ENCODE results near the gene APOC3.

Gene APOC3

GRCh38 chr11:116853461-116854073, 23.9 kb downstream of the APOC3 start:
- Histone ChIP-seq H3K79me1 (ENCODE audit: low read depth, low read length) (no peaks in the 10 kb centered on the region), H3K18ac (ENCODE audit: low read length) (no peak overlapping the region), H2BK15ac (ENCODE audit: low read length) (no peak overlapping the region), H3K4me3 (ENCODE audit: low read length in 2 of 2) (no peak overlapping the region), H3K14ac (ENCODE audit: low read length) (no peak overlapping the region), H3K9ac (ENCODE audit: low read depth, low read length, poor library complexity) (no peak overlapping the region), H4K8ac (ENCODE audit: low read depth, low read length) (no peak overlapping the region), H3K4me2 (ENCODE audit: insufficient read depth, low read length, poor library complexity, severe bottlenecking) (no peak overlapping the region), H2AFZ (ENCODE audit: low read length) (no peak overlapping the region), H2BK5ac (ENCODE audit: low read length) (no peak overlapping the region), H3K27ac (replicated peaks; ENCODE audit: low read length) (no peak overlapping the region), H3K23ac (ENCODE audit: low read depth, low read length, poor library complexity) (no peak overlapping the region), H2BK12ac (ENCODE audit: low read length) (no peak overlapping the region), H2BK120ac (ENCODE audit: low read depth, low read length) (no peak overlapping the region), H4K91ac (ENCODE audit: low read depth, low read length, poor library complexity) (no peak overlapping the region), H2AK5ac (ENCODE audit: low read depth, low read length) (no peak overlapping the region), H3K9me3 (replicated peaks in 1 of 2; ENCODE audit: control insufficient read depth in 2 of 2, insufficient read depth in 1 of 2, low read depth in 1 of 2, low read length in 2 of 2) (no peaks in the 10 kb centered on the region), H3K36me3 (replicated peaks in 1 of 2; ENCODE audit: control insufficient read depth in 2 of 2, insufficient read depth in 2 of 2, low read length in 2 of 2) (peaks cover 28 to 78% of the 10 kb centered on the region in 2 donors), H3K4me1 (ENCODE audit: control insufficient read depth in 2 of 2, insufficient read depth in 1 of 2, low read depth in 1 of 2, low read length in 2 of 2) (no peaks in the 10 kb centered on the region), H3K27me3 (ENCODE audit: control insufficient read depth in 3 of 3, insufficient read depth in 3 of 3, low read depth in 1 of 3, low read length in 3 of 3) (no peaks in the 10 kb centered on the region), H3K4ac (ENCODE audit: low read length) (no peak overlapping the region)
- WGBS, 2 donors (ENCODE audit: extremely low coverage in 2 of 2, insufficient read length in 2 of 2, insufficient replicate concordance in 1 of 2): no CpG with 5 or more reads among the region's 6 CpGs
- no peak for DNase-seq (ENCODE audit: low spot score)

GRCh38 chr11:116855413-116855812, 25.7 kb downstream of the APOC3 start:
- H4K91ac ChIP-seq (ENCODE audit: low read depth, low read length, poor library complexity): no peak overlapping the region
- H2BK5ac ChIP-seq (ENCODE audit: low read length): no peak overlapping the region
- DNase-seq (ENCODE audit: low spot score): no peak
- H3K36me3 ChIP-seq (replicated peaks in 1 of 2; ENCODE audit: control insufficient read depth in 2 of 2, insufficient read depth in 2 of 2, low read length in 2 of 2): peaks cover 35 to 77% of the 10 kb centered on the region in 2 donors
- H2BK15ac ChIP-seq (ENCODE audit: low read length): no peak overlapping the region
- no peak overlapping the region for H3K4ac ChIP-seq (ENCODE audit: low read length)
- H3K18ac ChIP-seq (ENCODE audit: low read length): no peak overlapping the region
- no peak overlapping the region for H2BK120ac ChIP-seq (ENCODE audit: low read depth, low read length)
- no peaks in the 10 kb centered on the region for H3K27me3 ChIP-seq (ENCODE audit: control insufficient read depth in 3 of 3, insufficient read depth in 3 of 3, low read depth in 1 of 3, low read length in 3 of 3)
- H3K27ac ChIP-seq (replicated peaks; ENCODE audit: low read length): no peak overlapping the region
- H3K9me3 ChIP-seq (replicated peaks in 1 of 2; ENCODE audit: control insufficient read depth in 2 of 2, insufficient read depth in 1 of 2, low read depth in 1 of 2, low read length in 2 of 2): peaks cover 0 to 3% of the 10 kb centered on the region in 2 donors
- no peak overlapping the region for H2BK12ac ChIP-seq (ENCODE audit: low read length)
- no peak overlapping the region for H3K4me2 ChIP-seq (ENCODE audit: insufficient read depth, low read length, poor library complexity, severe bottlenecking)
- no peak overlapping the region for H3K9ac ChIP-seq (ENCODE audit: low read depth, low read length, poor library complexity)
- no peaks in the 10 kb centered on the region for H3K4me1 ChIP-seq (ENCODE audit: control insufficient read depth in 2 of 2, insufficient read depth in 1 of 2, low read depth in 1 of 2, low read length in 2 of 2)
- WGBS, 2 donors (ENCODE audit: extremely low coverage in 2 of 2, insufficient read length in 2 of 2, insufficient replicate concordance in 1 of 2): no CpG with 5 or more reads among the region's 7 CpGs
- no peak overlapping the region for H4K8ac ChIP-seq (ENCODE audit: low read depth, low read length)
- H2AFZ ChIP-seq (ENCODE audit: low read length): no peak overlapping the region
- no peak overlapping the region for H3K4me3 ChIP-seq (ENCODE audit: low read length in 2 of 2)
- no peak overlapping the region for H3K23ac ChIP-seq (ENCODE audit: low read depth, low read length, poor library complexity)
- no peak overlapping the region for H3K14ac ChIP-seq (ENCODE audit: low read length)
- peaks cover 4% of the 10 kb centered on the region for H3K79me1 ChIP-seq (ENCODE audit: low read depth, low read length)
- no peak overlapping the region for H2AK5ac ChIP-seq (ENCODE audit: low read depth, low read length)

GRCh38 chr11:116856423-116856822, 26.7 kb downstream of the APOC3 start:
- Histone ChIP-seq H2BK15ac (ENCODE audit: low read length) (no peak overlapping the region), H3K9ac (ENCODE audit: low read depth, low read length, poor library complexity) (no peak overlapping the region), H3K36me3 (replicated peaks in 1 of 2; ENCODE audit: control insufficient read depth in 2 of 2, insufficient read depth in 2 of 2, low read length in 2 of 2) (peaks cover 42 to 84% of the 10 kb centered on the region in 2 donors), H3K27me3 (ENCODE audit: control insufficient read depth in 3 of 3, insufficient read depth in 3 of 3, low read depth in 1 of 3, low read length in 3 of 3) (no peaks in the 10 kb centered on the region), H3K9me3 (replicated peaks in 1 of 2; ENCODE audit: control insufficient read depth in 2 of 2, insufficient read depth in 1 of 2, low read depth in 1 of 2, low read length in 2 of 2) (peaks cover 0 to 3% of the 10 kb centered on the region in 2 donors), H2AFZ (ENCODE audit: low read length) (no peak overlapping the region), H4K91ac (ENCODE audit: low read depth, low read length, poor library complexity) (no peak overlapping the region), H2BK5ac (ENCODE audit: low read length) (no peak overlapping the region), H3K23ac (ENCODE audit: low read depth, low read length, poor library complexity) (no peak overlapping the region), H3K79me1 (ENCODE audit: low read depth, low read length) (peaks cover 4% of the 10 kb centered on the region), H4K8ac (ENCODE audit: low read depth, low read length) (no peak overlapping the region), H3K4me2 (ENCODE audit: insufficient read depth, low read length, poor library complexity, severe bottlenecking) (no peak overlapping the region), H3K4me1 (ENCODE audit: control insufficient read depth in 2 of 2, insufficient read depth in 1 of 2, low read depth in 1 of 2, low read length in 2 of 2) (no peaks in the 10 kb centered on the region), H2BK12ac (ENCODE audit: low read length) (no peak overlapping the region), H3K4ac (ENCODE audit: low read length) (no peak overlapping the region), H2AK5ac (ENCODE audit: low read depth, low read length) (no peak overlapping the region), H2BK120ac (ENCODE audit: low read depth, low read length) (no peak overlapping the region), H3K18ac (ENCODE audit: low read length) (no peak overlapping the region), H3K4me3 (ENCODE audit: low read length in 2 of 2) (no peak overlapping the region), H3K27ac (replicated peaks; ENCODE audit: low read length) (no peak overlapping the region), H3K14ac (ENCODE audit: low read length) (no peak overlapping the region)
- no CpG with 5 or more reads among the region's 5 CpGs for WGBS, 2 donors (ENCODE audit: extremely low coverage in 2 of 2, insufficient read length in 2 of 2, insufficient replicate concordance in 1 of 2)
- DNase-seq (ENCODE audit: low spot score): no peak

GRCh38 chr11:116857316-116857715, 27.6 kb downstream of the APOC3 start:
- no CpG with 5 or more reads among the region's 2 CpGs for WGBS, 2 donors (ENCODE audit: extremely low coverage in 2 of 2, insufficient read length in 2 of 2, insufficient replicate concordance in 1 of 2)
- Histone ChIP-seq H3K4me1 (ENCODE audit: control insufficient read depth in 2 of 2, insufficient read depth in 1 of 2, low read depth in 1 of 2, low read length in 2 of 2) (no peaks in the 10 kb centered on the region), H3K27me3 (ENCODE audit: control insufficient read depth in 3 of 3, insufficient read depth in 3 of 3, low read depth in 1 of 3, low read length in 3 of 3) (no peaks in the 10 kb centered on the region), H3K4me3 (ENCODE audit: low read length in 2 of 2) (no peak overlapping the region), H3K4ac (ENCODE audit: low read length) (no peak overlapping the region), H3K79me1 (ENCODE audit: low read depth, low read length) (peaks cover 4% of the 10 kb centered on the region), H2AFZ (ENCODE audit: low read length) (no peak overlapping the region), H3K9me3 (replicated peaks in 1 of 2; ENCODE audit: control insufficient read depth in 2 of 2, insufficient read depth in 1 of 2, low read depth in 1 of 2, low read length in 2 of 2) (peaks cover 0 to 3% of the 10 kb centered on the region in 2 donors), H3K18ac (ENCODE audit: low read length) (no peak overlapping the region), H3K9ac (ENCODE audit: low read depth, low read length, poor library complexity) (no peak overlapping the region), H2BK12ac (ENCODE audit: low read length) (no peak overlapping the region), H4K8ac (ENCODE audit: low read depth, low read length) (no peak overlapping the region), H3K36me3 (replicated peaks in 1 of 2; ENCODE audit: control insufficient read depth in 2 of 2, insufficient read depth in 2 of 2, low read length in 2 of 2) (peaks cover 50 to 88% of the 10 kb centered on the region in 2 donors), H2BK15ac (ENCODE audit: low read length) (no peak overlapping the region), H3K23ac (ENCODE audit: low read depth, low read length, poor library complexity) (no peak overlapping the region), H4K91ac (ENCODE audit: low read depth, low read length, poor library complexity) (no peak overlapping the region), H2AK5ac (ENCODE audit: low read depth, low read length) (no peak overlapping the region), H3K4me2 (ENCODE audit: insufficient read depth, low read length, poor library complexity, severe bottlenecking) (no peak overlapping the region), H3K14ac (ENCODE audit: low read length) (no peak overlapping the region), H3K27ac (replicated peaks; ENCODE audit: low read length) (no peak overlapping the region), H2BK120ac (ENCODE audit: low read depth, low read length) (no peak overlapping the region), H2BK5ac (ENCODE audit: low read length) (no peak overlapping the region)
- DNase-seq (ENCODE audit: low spot score): no peak

Data from neuronal stem cell (in vitro differentiated cells).